WI38 (cell line): ENCODE measurements around the gene KCNJ15.

Source experiments
- H3K4me3 ChIP-seq: 2 replicates; pipeline ENCODE4 v1.5.1; 2011; ENCODE audit warnings: low read depth, mild to moderate bottlenecking, control low read depth, low read length
- TF ChIP-seq, protein P1 (sequence below): IDR thresholded peaks from 2 replicates; pipeline ENCODE4 v1.5.1; 2012; ENCODE audit warnings: low read depth, mild to moderate bottlenecking, control low read depth, low read length

Gene KCNJ15

DNA sequence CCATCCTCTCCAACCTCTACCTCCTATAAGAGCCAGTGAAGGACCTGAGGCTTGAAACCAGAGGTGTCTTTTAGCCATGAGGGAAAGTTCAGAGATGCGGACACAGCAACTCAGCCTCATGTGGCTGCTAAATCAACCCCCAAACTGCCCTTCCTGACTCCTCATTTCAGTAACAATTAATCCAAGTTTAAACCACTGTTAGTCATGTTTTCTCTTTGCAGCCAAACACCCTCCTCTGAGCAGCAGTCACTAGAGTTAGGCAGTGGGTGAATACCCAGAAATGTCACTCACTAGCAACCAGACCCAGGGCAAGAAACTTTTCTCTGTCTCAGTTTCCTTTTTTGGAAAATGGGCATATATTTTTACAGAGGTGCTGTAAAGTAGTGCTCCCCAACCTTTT lies 71.2 kb downstream of the KCNJ15 start:
- no peak overlapping the region for H3K4me3 ChIP-seq
- TF ChIP-seq, protein P1, sequence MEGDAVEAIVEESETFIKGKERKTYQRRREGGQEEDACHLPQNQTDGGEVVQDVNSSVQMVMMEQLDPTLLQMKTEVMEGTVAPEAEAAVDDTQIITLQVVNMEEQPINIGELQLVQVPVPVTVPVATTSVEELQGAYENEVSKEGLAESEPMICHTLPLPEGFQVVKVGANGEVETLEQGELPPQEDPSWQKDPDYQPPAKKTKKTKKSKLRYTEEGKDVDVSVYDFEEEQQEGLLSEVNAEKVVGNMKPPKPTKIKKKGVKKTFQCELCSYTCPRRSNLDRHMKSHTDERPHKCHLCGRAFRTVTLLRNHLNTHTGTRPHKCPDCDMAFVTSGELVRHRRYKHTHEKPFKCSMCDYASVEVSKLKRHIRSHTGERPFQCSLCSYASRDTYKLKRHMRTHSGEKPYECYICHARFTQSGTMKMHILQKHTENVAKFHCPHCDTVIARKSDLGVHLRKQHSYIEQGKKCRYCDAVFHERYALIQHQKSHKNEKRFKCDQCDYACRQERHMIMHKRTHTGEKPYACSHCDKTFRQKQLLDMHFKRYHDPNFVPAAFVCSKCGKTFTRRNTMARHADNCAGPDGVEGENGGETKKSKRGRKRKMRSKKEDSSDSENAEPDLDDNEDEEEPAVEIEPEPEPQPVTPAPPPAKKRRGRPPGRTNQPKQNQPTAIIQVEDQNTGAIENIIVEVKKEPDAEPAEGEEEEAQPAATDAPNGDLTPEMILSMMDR: no peak

DNA sequence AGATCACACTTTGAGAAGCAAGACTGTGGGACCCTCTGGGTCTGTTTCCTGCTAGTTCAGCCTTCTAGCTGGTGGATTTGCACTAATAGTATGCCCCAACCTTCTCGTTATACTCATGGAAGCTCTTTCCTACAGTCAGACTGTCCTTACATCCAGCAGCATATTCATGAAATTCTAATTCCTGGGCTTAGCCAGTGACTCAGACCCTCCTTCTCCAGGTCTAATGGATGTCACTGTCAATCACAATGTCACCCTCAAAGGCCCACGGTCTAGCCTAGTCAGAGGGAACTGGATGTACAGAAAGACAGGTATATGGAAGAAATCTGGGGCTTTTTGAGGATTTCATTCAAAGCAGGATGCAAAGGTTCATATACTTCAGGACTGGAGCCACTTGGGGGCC lies 72.4 kb downstream of the KCNJ15 start:
- TF ChIP-seq, protein P1: no peak
- no peak overlapping the region for H3K4me3 ChIP-seq

DNA sequence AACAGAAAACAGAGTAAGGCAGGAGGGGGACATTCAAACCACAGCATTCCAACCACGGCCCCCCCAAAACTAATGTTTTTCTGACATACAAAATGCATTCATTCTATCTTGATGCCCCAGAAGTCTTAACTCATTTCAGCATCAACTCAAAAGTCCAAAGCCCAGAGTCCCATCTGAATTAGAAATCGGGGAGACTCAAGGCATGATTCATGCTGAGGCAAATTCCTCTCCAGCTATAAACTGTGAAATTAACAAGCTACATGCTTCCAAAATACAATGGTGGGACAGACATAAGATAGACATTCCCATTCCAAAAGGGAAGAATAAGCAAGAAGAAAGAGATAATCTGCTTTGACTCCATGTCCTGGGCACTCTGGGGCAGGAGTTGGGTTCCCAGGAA lies 73.9 kb downstream of the KCNJ15 start:
- no peak overlapping the region for H3K4me3 ChIP-seq
- TF ChIP-seq, protein P1: no peak

DNA sequence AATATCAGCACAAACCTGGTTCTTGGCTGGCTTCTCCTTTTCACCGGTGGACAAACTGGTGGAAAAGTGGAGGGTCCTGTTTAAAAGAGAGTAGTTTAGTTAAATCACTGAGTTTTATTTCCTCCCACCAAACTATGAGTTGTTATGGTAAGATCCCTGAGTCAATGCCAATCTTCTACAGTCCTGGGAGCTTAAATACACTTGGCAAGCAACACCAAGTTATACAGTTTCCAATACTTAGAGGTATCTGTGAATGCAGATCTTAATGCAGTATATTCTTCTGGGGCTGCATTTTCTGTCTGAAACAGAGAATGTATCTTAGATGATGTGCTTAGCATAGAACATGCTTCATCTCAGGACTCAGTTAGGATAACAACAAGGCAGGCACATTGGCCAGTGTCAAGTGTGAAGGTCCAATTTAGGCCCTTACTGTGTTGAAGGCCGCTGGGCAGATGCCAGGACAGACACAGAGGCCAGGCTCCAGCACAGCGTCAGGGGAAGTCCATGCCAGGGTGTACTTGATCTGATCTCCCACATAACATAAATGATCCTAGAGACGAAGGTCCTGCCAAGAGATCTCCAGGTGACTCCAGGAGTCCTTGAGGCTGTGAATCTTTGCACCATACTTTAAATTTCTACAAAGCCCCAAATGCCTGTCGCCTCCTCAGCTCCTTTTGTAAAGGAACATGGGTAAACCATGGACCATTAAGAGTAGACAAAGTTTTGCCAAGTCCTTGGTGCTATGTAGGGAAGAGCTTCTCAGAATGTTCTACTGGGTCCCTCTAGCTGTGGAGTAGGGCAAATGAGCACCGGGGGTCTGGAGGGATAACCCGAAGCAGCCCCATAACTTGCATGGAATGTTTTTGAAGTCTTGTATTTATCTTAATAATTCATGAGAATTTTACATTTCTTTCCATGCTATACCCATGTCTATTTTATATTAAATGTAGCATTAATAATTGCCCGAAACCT lies 76.8 kb downstream of the KCNJ15 start:
- H3K4me3 ChIP-seq: no peak overlapping the region
- TF ChIP-seq, protein P1: peak; percentile 45; the same call in 1 of the 2 replicates

DNA sequence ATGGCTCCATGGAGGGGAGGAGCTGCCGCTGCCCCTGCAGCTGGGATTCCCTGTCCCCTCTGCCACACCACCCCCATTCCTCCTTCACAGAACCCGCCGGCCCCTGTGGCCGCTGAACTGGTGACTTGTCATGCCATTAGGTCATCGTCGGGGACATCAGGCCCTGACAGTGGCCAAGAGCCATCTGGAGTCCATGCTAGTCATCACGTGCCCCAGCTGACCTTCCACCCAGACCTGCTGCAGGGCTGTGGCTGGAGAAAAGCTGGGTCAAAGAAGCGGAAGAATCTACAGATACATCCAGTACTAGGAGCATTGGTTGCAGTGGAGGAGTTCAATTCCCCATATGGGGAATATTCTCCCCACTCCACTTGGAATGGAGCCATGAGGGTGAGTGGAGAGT lies 78.1 kb downstream of the KCNJ15 start:
- TF ChIP-seq, protein P1: no peak
- no peak overlapping the region for H3K4me3 ChIP-seq

DNA sequence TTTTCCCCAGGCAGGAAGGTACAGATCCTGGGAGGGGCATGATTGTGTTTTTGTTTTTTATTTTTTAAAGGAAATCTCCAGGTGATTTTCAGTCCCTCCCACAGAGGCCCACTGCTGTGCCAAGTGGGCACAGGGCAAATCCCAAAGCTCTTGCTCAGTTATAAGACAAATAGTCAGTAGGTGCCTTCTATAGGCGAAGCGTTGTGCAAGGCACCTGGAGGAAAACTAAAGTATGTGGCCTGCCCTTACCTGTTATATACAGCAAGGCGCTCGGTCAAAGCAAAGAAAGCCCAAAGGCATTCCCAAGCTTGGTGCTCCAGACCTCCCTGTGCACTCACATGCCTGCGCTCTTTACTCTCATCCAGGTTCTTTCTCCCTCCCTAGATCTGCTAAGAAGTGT lies 81.0 kb downstream of the KCNJ15 start:
- H3K4me3 ChIP-seq: no peak overlapping the region
- TF ChIP-seq, protein P1: no peak

DNA sequence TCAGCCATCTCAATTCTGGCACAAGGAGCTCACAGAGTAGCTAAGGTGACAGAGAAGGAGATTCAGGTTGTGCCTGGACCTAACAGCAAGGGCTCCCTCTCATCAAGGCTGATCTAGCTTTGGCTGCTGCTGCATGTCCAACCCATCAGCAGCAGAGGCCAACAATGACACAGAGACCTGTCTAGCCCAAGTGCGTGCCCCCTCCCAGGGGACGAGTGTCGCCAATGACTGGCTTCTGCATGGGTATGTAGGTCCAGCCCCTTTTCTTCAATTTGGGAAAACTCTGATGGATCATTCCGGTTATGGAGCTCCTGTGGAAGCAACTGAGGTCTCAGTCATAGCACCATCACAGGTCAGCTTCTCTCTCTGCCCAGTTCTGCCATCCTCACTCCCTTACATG lies 83.3 kb downstream of the KCNJ15 start:
- TF ChIP-seq, protein P1: no peak
- no peak overlapping the region for H3K4me3 ChIP-seq
